GM23248 (cell line): ENCODE data around the gene ZFP64. TPM values are rescaled to one million over a fixed set of nuclear protein-coding genes. Genes with fewer than 3 reads are reported as not detected.

Experiments used
- DNase-seq: peaks from one replicate; pipeline ENCODE4 v3.0.0-alpha.2; 2015
- H2AFZ ChIP-seq: fragments of 200-600 bp; sonication (generic); 2 replicates; pipeline ENCODE4 v1.6.1; 2016; ENCODE audit warnings: antibody characterized with exemption
- H3F3A ChIP-seq: fragments of 200-600 bp; sonication (generic); 2 replicates; pipeline ENCODE4 v1.6.1; 2016; ENCODE audit warnings: mild to moderate bottlenecking, antibody characterized with exemption, mixed run types; ENCODE audit not compliant: insufficient read depth
- H3K27ac ChIP-seq: fragments of 200-600 bp; sonication (generic); 2 replicates; pipeline ENCODE4 v1.5.1; 2016; ENCODE audit warnings: mild to moderate bottlenecking
- H3K27me3 ChIP-seq: fragments of 200-600 bp; sonication (generic); replicated peaks from 2 replicates; pipeline ENCODE4 v1.6.1; 2016; ENCODE audit warnings: mild to moderate bottlenecking; ENCODE audit not compliant: insufficient read depth
- H3K36me3 ChIP-seq: fragments of 200-600 bp; sonication (generic); 2 replicates; pipeline ENCODE4 v1.6.1; 2016; ENCODE audit warnings: low read depth, mild to moderate bottlenecking
- H3K4me1 ChIP-seq: fragments of 200-600 bp; sonication (generic); 2 replicates; pipeline ENCODE4 v1.6.1; 2016; ENCODE audit warnings: mild to moderate bottlenecking; ENCODE audit not compliant: insufficient read depth
- H3K4me2 ChIP-seq: fragments of 200-600 bp; sonication (generic); one replicate; pipeline ENCODE4 v1.6.1; 2016; ENCODE audit warnings: mild to moderate bottlenecking; ENCODE audit not compliant: unreplicated experiment
- H3K4me3 ChIP-seq: fragments of 200-600 bp; sonication (generic); 2 replicates; pipeline ENCODE4 v1.5.1; 2016; ENCODE audit warnings: mild to moderate bottlenecking
- H3K79me2 ChIP-seq: fragments of 200-600 bp; sonication (generic); 2 replicates; pipeline ENCODE4 v1.6.1; 2016; ENCODE audit warnings: mild to moderate bottlenecking; ENCODE audit not compliant: insufficient read depth
- H3K9ac ChIP-seq: fragments of 200-600 bp; sonication (generic); 2 replicates; pipeline ENCODE4 v1.6.1; 2016; ENCODE audit warnings: mild to moderate bottlenecking
- H3K9me2 ChIP-seq: fragments of 200-600 bp; sonication (generic); 2 replicates; pipeline ENCODE4 v1.6.1; 2016; ENCODE audit warnings: mixed run types, mild to moderate bottlenecking, moderate library complexity; ENCODE audit not compliant: insufficient read depth
- H3K9me3 ChIP-seq: fragments of 200-600 bp; sonication (generic); one replicate; pipeline ENCODE4 v1.6.1; 2017; ENCODE audit warnings: low read depth
- H4K20me1 ChIP-seq: fragments of 200-600 bp; sonication (generic); 2 replicates; pipeline ENCODE4 v1.6.0; 2016; ENCODE audit not compliant: insufficient read depth
- EZH2 ChIP-seq: fragments of 200-600 bp; sonication (generic); IDR thresholded peaks from 2 replicates; pipeline ENCODE4 v1.6.1; 2018; ENCODE audit warnings: antibody characterized with exemption, mild to moderate bottlenecking; ENCODE audit not compliant: insufficient read depth, poor library complexity, severe bottlenecking
- EZH2phosphoT487 ChIP-seq: fragments of 200-600 bp; sonication (generic); IDR thresholded peaks from 2 replicates; pipeline ENCODE4 v1.6.1; 2018; ENCODE audit warnings: antibody characterized with exemption, moderate library complexity, mild to moderate bottlenecking, low read depth; ENCODE audit not compliant: insufficient read depth
- WGBS, 2 experiments: methylation state at CpG; one replicate each; pipeline ENCODE4 v1.1.6; 2015 to 2017; ENCODE audit warnings: low lambda C conversion rate in 2 of 2, low coverage in 1 of 2; ENCODE audit errors: missing lambda C conversion rate in 2 of 2; 5-methylcytosine and 5-hydroxymethylcytosine counted together
- in situ Hi-C: fragments of 300-500 bp; cut with MboI; formaldehyde crosslinking; loops from 2 replicates; pipeline ENCODE4 v1.15.0; 2020
- polyA plus RNA-seq: library from polyadenylated mRNA; unstranded; fragments of >200 nt; fragmentation: Nextera tagmentation; extraction: Ambion mirVana; gene quantifications from 2 replicates; pipeline ENCODE4 v1.2.1, GENCODE V29; 2016
- total RNA-seq: library from RNA; depleted of rRNA; stranded (reverse); fragments of >200 nt; shearing (Covaris generic); gene quantifications from 2 replicates; pipeline ENCODE4 v1.2.3, GENCODE V29; 2014

ZFP64 gene
- total and polyA plus RNA-seq, 2 experiments from 2014 or later = 14.3 to 20.8 TPM

GRCh38 chr20:52105442-52106422 is 85.8 kb downstream of the ZFP64 start:
- TF ChIP-seq EZH2 = no peak
- no peak for TF ChIP-seq EZH2phosphoT487

GRCh38 chr20:52104546-52105441 is 86.8 kb downstream of the ZFP64 start:
- Histone ChIP-seq H3K4me1 (no peaks in the 10 kb centered on the region), H3K27ac (no peak overlapping the region), H3F3A (no peaks in the 10 kb centered on the region), H3K9me2 (no peaks in the 10 kb centered on the region), H3K36me3 (no peaks in the 10 kb centered on the region), H3K27me3 (no peaks in the 10 kb centered on the region), H3K9me3 (no peaks in the 10 kb centered on the region), H3K4me3 (peak overlapping the region; percentile 73), H2AFZ (peak overlapping the region; percentile 85), H3K9ac (peak overlapping the region; percentile 76), H4K20me1 (no peaks in the 10 kb centered on the region), H3K79me2 (no peaks in the 10 kb centered on the region), H3K4me2 (peak overlapping the region; percentile 92)
- 4 to 7% methylated on average over 62 to 79 of the region's 82 CpGs for WGBS, 2 experiments
- TF ChIP-seq EZH2 (peak; percentile 54), EZH2phosphoT487 (no peak)
- peak; percentile 49 for DNase-seq
- in situ Hi-C loops = no loop called here

More at GRCh38 chr20:52105442-52106422, 85.8 kb downstream of the ZFP64 start:
- Histone ChIP-seq H3K79me2 (no peaks in the 10 kb centered on the region), H4K20me1 (no peaks in the 10 kb centered on the region), H3K9me2 (no peaks in the 10 kb centered on the region), H3K4me3 (peak overlapping the region; percentile 73), H3K27me3 (no peaks in the 10 kb centered on the region), H2AFZ (peak overlapping the region; percentile 85; the same call in 1 of the 2 replicates), H3K9me3 (no peaks in the 10 kb centered on the region), H3K4me1 (no peaks in the 10 kb centered on the region), H3F3A (no peaks in the 10 kb centered on the region), H3K9ac (peak overlapping the region; percentile 76; the same call in 1 of the 2 replicates), H3K36me3 (no peaks in the 10 kb centered on the region), H3K27ac (no peak overlapping the region), H3K4me2 (peak overlapping the region; percentile 92)
- peak; percentile 55 for DNase-seq
- 15 to 19% methylated on average over 47 of the region's 47 CpGs for WGBS, 2 experiments
- in situ Hi-C loops = no loop called here

GRCh38 chr20:52103913-52104545 is 87.5 kb downstream of the ZFP64 start:
- in situ Hi-C loops = no loop called here
- H3K79me2 ChIP-seq = no peaks in the 10 kb centered on the region
- peak overlapping the region; percentile 92 for H3K4me2 ChIP-seq
- no peak for TF ChIP-seq EZH2
- no peak for TF ChIP-seq EZH2phosphoT487
- H3K9me3 ChIP-seq = no peaks in the 10 kb centered on the region
- DNase-seq = peak; percentile 30
- H3K36me3 ChIP-seq = no peaks in the 10 kb centered on the region
- 15 to 20% methylated on average over 22 to 31 of the region's 33 CpGs for WGBS, 2 experiments
- H3K4me1 ChIP-seq = no peaks in the 10 kb centered on the region
- H3K4me3 ChIP-seq = peak overlapping the region; percentile 73
- H3K27me3 ChIP-seq = no peaks in the 10 kb centered on the region
- H4K20me1 ChIP-seq = no peaks in the 10 kb centered on the region
- 0 out of 2 replicates have a peak overlapping the region, but pooled peaks have one; percentile 3 for H3K27ac ChIP-seq
- no peaks in the 10 kb centered on the region for H3K9me2 ChIP-seq
- H3K9ac ChIP-seq = peak overlapping the region; percentile 76
- H3F3A ChIP-seq = no peaks in the 10 kb centered on the region
- H2AFZ ChIP-seq = peak overlapping the region; percentile 85
